Activated naive CD4-positive, alpha-beta T cell treated with anti-CD3 and anti-CD28 coated beads, Interleukin-2, amount 50 U/mL, for 72 hours (primary cell): ENCODE measurements around the gene NUP160. TPM values are rescaled to one million over a fixed set of nuclear protein-coding genes. Genes with fewer than 3 reads are reported as not detected.
"Not testable (repeated sequence)": the region's sequence is repeated elsewhere in the genome, so short reads cannot be mapped to it uniquely, and the experiment has no call there.

Source experiments
- ATAC-seq, 2 donors: fragments of 150-1000 bp; cut with Tn5 transposase; 2 replicates each; pipeline ENCODE4 v1.10.0; 2021; ENCODE audit warnings: mild to moderate bottlenecking in 2 of 2, moderate library complexity in 2 of 2
- DNase-seq, 2 donors: peaks; one replicate each; pipeline ENCODE4 v3.0.0; 2021 to 2022; ENCODE audit warnings: low spot score in 2 of 2
- H3K27ac Mint-ChIP-seq, 2 donors: one replicate each; pipeline ENCODE4 v1.8.0; 2022; ENCODE audit warnings: mild to moderate bottlenecking in 2 of 2, mixed read lengths in 2 of 2
- H3K36me3 Mint-ChIP-seq, 2 donors: one replicate each; pipeline ENCODE4 v1.8.0; 2022; ENCODE audit warnings: mixed read lengths in 2 of 2
- H3K9me3 Mint-ChIP-seq, 2 donors: one replicate each; pipeline ENCODE4 v1.8.0; 2022; ENCODE audit warnings: mixed read lengths in 2 of 2
- total RNA-seq, 2 donors: library from RNA; stranded (reverse); gene quantifications; one replicate each; pipeline ENCODE4 v1.2.3, GENCODE V29; 2022

Gene NUP160
- 10 to 100 TPM; 76.8 to 95.7 TPM for total RNA-seq

GRCh38 chr11:47847892-47848699 is at the start of gene NUP160:
Gene NUP160 (minus strand): TSS chr11:47848350. CDS start chr11:47848318, 32 bp downstream.
- Mint-ChIP-seq H3K27ac (peak within 1 kb of the TSS; percentile 98 to 99), H3K36me3 (peaks cover 26 to 28% of the 10 kb centered on the region in 2 donors), H3K9me3 (no peaks in the 10 kb centered on the region)
- DNase-seq: peak; percentile 85 to 91
- peak; percentile 92 to 94 for ATAC-seq

GRCh38 chr11:47896199-47896598 is 48.0 kb upstream of the NUP160 start:
- no peaks in the 10 kb centered on the region for H3K36me3 Mint-ChIP-seq
- H3K27ac Mint-ChIP-seq: no peak overlapping the region
- DNase-seq (no peak), ATAC-seq (no peak)
- H3K9me3 Mint-ChIP-seq: no peaks in the 10 kb centered on the region

GRCh38 chr11:47895035-47895434 is 46.9 kb upstream of the NUP160 start:
- ATAC-seq: no peak
- Mint-ChIP-seq H3K9me3 (no peaks in the 10 kb centered on the region), H3K36me3 (no peaks in the 10 kb centered on the region), H3K27ac (no peak overlapping the region)
- no peak for DNase-seq

- ATAC-seq: not testable (repeated sequence)
These were observed 44.6 kb upstream of the NUP160 start for GRCh38 chr11:47892546-47893276.

GRCh38 chr11:47891886-47892285 is 43.7 kb upstream of the NUP160 start:
- H3K27ac Mint-ChIP-seq: no peak overlapping the region
- DNase-seq (no peak), ATAC-seq (no peak)
- H3K9me3 Mint-ChIP-seq: no peaks in the 10 kb centered on the region
- H3K36me3 Mint-ChIP-seq: no peaks in the 10 kb centered on the region

More at GRCh38 chr11:47892546-47893276, 44.6 kb upstream of the NUP160 start:
- not testable (repeated sequence) for DNase-seq, H3K36me3 Mint-ChIP-seq, H3K27ac Mint-ChIP-seq, H3K9me3 Mint-ChIP-seq

GRCh38 chr11:47889714-47890441 is 41.7 kb upstream of the NUP160 start:
- Mint-ChIP-seq H3K9me3 (no peaks in the 10 kb centered on the region), H3K36me3 (no peaks in the 10 kb centered on the region), H3K27ac (no peak overlapping the region)
- DNase-seq: no peak
- ATAC-seq: no peak

- ATAC-seq (peak; percentile 37 to 78), DNase-seq (no peak)
- H3K36me3 Mint-ChIP-seq: no peaks in the 10 kb centered on the region
- no peak overlapping the region for H3K27ac Mint-ChIP-seq
- H3K9me3 Mint-ChIP-seq: no peaks in the 10 kb centered on the region
These were observed 39.9 kb upstream of the NUP160 start for GRCh38 chr11:47887910-47888569.

- no peak for DNase-seq
- no peaks in the 10 kb centered on the region for H3K9me3 Mint-ChIP-seq
- peak in 1 of 2 donors; percentile 69 for ATAC-seq
- peak overlapping the region; percentile 56 to 82 for H3K27ac Mint-ChIP-seq
- H3K36me3 Mint-ChIP-seq: no peaks in the 10 kb centered on the region
These were observed 37.9 kb upstream of the NUP160 start for GRCh38 chr11:47886096-47886495.

- not testable (repeated sequence) for ATAC-seq, DNase-seq, H3K36me3 Mint-ChIP-seq, H3K27ac Mint-ChIP-seq
- H3K9me3 Mint-ChIP-seq: peaks cover 0 to 13% of the 10 kb centered on the region in 2 donors
These were observed 34.3 kb upstream of the NUP160 start for GRCh38 chr11:47882437-47882836.

GRCh38 chr11:47881145-47881544 is 33.0 kb upstream of the NUP160 start:
- H3K9me3 Mint-ChIP-seq: peaks cover 0 to 23% of the 10 kb centered on the region in 2 donors
- H3K36me3 Mint-ChIP-seq: peaks cover 4 to 6% of the 10 kb centered on the region in 2 donors
- no peak overlapping the region for H3K27ac Mint-ChIP-seq
- ATAC-seq (no peak), DNase-seq (no peak)

GRCh38 chr11:47879259-47880158 is 31.4 kb upstream of the NUP160 start:
- Mint-ChIP-seq H3K27ac (no peak overlapping the region), H3K9me3 (peaks cover 0 to 26% of the 10 kb centered on the region in 2 donors), H3K36me3 (peaks cover 5 to 9% of the 10 kb centered on the region in 2 donors)
- ATAC-seq (no peak), DNase-seq (no peak)

- not testable (repeated sequence) for H3K27ac Mint-ChIP-seq, H3K36me3 Mint-ChIP-seq, ATAC-seq, DNase-seq
- H3K9me3 Mint-ChIP-seq: peaks cover 4 to 30% of the 10 kb centered on the region in 2 donors
These were observed 27.7 kb upstream of the NUP160 start for GRCh38 chr11:47875858-47876257.

GRCh38 chr11:47870404-47870803 is 22.3 kb upstream of the NUP160 start:
- Mint-ChIP-seq H3K36me3 (no peaks in the 10 kb centered on the region), H3K9me3 (peaks cover 4 to 5% of the 10 kb centered on the region in 2 donors), H3K27ac (no peak overlapping the region)
- DNase-seq: no peak
- no peak for ATAC-seq

GRCh38 chr11:47869544-47870393 is 21.6 kb upstream of the NUP160 start:
- ATAC-seq: no peak
- Mint-ChIP-seq H3K9me3 (peaks cover 4 to 5% of the 10 kb centered on the region in 2 donors), H3K36me3 (no peaks in the 10 kb centered on the region), H3K27ac (no peak overlapping the region)
- no peak for DNase-seq

GRCh38 chr11:47867823-47868222 is 19.7 kb upstream of the NUP160 start:
- no peak for ATAC-seq
- Mint-ChIP-seq H3K9me3 (no peaks in the 10 kb centered on the region), H3K27ac (no peak overlapping the region), H3K36me3 (no peaks in the 10 kb centered on the region)
- DNase-seq: no peak
